NCI-H2081 treated with DMSO at 0.1 percent for 48 hours (cell line): ENCODE measurements around the gene EVI5L.
"Not testable (repeated sequence)": the region's sequence is repeated elsewhere in the genome, so short reads cannot be mapped to it uniquely, and the experiment has no call there.

Experiments used
- DNase-seq: peaks from one replicate; lab custom pipeline; 2025; lab: John Stamatoyannopoulos, UW

Gene EVI5L

DNA sequence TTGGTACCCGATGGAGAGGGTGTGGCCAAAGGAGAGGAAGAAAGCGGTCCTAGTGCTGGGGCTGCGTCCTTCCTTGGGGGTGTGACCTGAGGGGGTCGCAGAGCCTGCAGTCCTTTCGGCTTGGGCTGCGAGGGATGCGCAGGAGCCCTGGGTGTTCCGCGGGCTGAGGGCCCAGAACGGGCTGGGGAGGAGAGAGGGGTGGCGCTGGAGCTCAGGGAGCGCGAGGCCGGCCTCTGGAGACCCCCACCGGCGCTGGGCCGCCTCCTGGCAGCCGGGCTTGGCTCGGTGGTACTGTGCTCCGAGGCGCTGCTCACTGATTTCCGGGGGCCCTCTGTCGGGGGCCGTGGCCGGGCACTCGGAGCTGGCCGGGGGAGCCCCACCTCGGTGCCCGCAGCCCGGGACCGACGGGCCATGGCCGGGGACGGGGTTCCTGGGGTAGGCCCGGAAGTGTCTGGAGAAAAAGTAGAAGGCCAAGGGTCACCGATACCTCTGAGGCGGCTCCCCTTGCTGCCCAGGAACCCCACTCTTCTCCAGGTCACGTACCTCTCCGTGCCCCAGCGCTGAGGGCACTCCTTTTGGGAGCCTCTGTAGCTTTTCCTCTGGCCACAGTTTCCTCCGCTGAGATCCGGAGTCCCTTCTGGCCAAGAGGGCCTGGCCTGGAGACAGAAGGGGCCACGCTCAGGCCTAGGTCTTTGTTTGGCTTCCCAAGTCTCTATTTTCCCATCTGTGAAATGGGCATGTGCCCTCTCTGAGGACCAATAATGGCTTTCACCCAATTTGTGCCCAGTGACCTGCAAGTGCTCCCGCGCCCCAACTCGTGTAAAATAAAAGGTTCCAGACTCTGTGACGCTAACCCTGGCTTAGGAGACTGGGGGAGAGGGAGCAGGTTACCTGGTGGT is 42.5 kb downstream of the EVI5L start:
- no peak for DNase-seq

DNA sequence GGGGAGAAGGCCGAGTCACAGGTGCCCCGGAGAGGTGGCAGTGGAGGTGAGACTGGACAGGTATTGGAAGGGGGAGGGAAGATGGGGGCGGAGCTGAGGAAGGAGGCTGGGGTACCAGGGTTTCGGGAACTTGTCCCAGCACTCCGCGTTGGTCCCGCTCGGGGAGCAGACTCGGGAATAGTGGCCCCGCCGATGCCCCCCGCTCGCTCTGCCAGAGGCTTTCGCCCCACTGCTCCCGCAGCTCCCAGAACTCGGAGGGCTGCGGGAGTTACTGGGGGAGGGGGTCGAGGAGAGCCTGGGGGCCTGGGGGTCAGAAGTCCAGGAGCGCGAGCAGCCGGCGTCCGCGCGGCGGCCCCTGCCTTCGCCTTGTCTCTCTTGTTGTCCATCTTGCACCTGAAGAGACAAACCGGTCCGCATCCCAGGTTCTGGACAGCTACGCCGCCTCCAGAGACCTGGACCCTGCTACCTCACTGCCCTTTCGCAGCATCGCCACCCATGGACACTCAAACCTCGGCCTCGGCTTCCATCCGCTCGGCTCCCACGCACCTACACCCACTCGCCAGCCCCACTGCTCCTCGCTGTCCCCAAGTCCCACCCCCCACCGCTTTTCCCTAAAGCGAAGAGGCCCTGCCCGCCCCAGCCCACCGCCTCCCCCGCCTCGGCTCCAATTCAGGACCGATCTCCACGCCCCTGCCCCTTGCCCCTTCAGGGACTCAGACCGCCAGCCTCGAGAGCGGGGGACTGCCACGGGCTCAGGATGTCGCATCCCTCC is 43.5 kb downstream of the EVI5L start:
- DNase-seq: no peak

DNA sequence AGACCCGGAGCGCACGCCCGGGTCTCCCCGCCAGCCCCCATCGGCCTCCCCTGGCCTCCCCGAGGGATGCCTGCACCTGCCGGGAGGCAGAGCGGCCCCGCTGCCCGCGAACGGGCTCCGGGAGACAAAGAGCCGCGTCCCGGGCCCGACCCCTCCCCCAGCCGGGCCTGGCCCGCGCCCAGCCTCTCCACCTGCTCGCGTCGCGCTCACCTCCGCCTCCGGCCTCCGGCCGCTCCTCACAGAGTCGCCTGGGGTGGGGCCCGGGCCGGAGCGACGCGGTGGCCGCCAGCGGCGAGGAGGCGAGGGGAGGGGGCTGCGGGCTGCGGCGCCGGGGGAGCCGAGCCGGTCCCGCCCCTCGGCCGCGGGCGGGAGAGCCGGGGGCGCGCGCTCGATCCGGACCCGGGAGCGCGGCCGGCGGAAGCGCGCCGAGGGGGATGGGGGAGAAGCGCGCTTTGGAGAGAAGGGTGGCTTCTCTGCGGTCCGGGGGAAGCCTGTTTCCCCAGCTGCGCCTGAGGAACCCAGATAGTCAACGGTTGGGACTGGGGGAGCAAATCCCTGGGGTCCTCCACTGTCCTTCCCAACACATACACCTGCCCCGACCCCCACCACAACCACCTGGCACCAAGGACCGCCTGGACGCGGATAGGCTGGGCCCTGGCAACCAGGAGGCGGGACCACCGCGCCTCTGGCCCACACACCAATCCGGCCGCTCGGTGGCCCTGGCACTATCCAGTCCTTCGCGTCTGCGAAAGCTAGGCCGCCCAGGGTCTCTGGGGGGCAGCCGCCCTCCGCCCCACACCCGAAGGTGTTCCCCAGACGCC is 44.3 kb downstream of the EVI5L start, which contains the start of gene PRR36:
PRR36 (minus strand) TSS at position 315 of the 821 bp plus-strand sequence. CDS start 701 bp downstream, outside the sequence.
- peak; percentile 42 for DNase-seq

DNA sequence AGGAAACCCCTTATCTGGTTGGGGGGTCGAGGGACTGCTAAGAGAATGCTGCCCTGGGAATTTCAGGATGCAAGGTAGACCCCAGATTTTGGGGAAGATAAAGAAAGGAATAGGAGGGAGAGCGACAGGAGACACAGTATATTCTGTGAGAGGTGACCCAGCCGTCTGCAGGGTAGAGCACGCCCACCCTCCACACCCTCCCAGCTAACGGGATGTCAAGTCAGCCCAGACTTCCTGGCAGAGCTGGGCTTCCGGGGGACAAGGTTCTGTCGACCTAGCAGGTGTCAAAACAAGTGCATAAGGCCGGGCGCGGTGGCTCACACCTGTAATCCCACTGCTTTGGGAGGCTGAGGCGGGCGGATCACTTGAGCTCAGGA is 44.9 kb downstream of the EVI5L start:
- no peak for DNase-seq

DNA sequence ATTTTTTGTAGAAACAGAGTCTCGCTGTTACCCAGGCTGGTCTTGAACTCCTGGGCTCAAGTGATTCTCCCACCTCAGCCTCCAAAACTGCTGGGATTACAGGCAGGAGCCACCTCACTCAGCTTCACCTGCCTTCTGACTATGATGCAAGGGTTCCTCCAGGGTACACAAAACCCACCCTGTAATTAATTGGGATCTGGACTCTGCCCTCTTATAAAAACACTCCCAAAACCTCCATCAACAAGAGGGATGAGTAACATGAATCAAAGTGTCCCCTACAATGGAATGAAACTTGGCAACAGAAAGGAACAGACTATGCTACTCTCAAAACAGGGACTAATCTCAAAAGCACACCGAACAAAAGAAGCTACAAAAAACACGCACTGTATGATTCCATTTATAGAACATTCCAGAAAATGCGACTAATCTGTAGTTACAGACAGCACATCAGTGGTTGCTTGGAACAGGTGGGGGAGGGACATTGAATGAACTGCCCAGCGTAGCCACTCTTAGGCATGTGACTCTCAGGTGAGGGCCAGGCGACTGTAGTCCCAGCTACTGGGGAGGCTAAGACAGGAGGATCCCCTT is 47.3 kb downstream of the EVI5L start:
- DNase-seq: no peak

DNA sequence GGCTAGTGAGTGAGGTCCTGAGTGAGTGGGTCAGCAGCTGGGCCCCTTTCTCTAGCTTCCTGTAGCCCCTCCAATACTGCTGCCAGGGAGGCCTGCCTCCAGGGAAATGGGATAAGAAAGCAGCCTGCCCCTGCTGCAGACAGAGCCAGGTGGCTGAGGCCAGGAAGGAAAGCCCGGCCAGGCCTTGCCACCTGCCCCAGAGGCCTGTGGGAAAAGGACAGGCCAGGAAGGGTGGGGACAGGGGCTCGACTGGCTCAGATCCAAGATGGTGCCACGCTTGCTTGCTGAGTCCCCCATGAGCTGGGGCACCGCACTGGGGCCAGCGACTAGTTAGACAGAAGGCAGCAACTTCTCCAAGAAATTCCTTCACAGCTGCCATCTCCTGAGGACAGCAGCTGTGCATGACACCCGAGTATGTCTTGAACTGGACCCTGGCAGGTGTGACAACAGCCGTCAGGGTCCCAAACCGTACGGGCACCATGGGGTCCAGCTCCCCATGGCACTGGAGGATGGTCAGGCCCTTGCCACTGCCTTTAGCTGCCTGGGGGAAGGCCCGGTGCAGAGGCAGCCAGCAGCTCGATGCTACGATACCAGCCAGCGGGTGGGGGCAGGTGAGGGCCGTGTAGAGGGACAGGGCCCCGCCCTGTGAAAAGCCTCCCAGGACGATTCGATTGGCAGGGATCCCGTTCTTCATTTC is 49.2 kb downstream of the EVI5L start:
- DNase-seq: no peak

DNA sequence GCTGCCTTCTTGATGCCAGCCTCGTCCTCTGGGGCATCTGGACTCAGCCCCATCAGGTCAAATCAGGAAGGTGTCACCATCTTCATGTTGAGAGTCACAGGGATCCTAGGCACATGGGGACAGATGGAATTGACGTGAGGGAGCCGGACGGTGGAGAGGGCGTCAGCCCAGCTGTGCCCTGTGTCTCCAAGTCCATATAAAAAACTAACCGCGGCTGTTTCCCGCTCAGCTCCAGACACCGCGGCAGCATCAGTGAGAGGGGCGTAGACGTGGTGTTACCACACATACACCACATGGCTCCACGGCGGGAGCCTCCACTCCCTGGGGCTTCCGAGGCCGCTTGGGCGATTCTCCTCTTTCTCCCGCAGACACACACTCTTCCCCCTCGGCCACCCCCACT is 49.8 kb downstream of the EVI5L start:
- no peak for DNase-seq

DNA sequence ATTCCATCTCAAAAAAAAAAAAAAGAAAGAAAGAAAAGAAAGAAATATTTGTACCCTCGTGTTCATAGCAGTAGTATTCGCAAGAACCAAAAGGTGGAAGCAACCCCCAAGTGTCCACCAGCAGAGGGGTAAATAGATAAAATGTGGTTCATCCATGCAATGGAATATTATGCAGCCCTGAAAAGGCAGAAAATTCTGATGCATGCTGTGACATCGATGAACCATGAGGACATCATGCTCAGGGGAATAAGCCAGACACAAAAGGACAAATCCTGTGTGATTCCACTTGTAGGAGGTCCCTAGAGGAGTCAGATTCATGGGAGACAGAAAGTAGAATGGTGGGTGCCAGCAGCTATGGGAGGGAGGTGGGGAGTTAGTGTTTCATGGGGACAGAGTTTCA is 51.9 kb downstream of the EVI5L start:
- DNase-seq: no peak

DNA sequence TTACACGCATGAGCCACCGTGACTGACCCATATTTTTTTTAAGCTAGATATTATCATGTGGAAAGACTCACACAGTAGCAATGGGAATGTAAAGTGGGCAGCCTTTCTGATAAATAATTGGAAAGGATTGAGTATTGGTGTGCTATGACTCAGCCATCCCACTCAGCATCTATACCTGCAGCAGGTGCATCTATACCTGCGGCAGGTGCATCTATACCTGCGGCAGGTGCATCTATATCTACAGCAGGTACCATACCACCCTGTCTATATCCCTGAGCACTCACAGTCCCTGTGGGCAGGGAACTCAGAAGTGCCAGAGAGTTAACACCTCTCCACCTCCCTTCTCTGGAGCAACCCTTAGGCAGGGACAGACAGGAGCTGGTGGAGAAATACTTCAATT is 53.1 kb downstream of the EVI5L start:
- no peak for DNase-seq

DNA sequence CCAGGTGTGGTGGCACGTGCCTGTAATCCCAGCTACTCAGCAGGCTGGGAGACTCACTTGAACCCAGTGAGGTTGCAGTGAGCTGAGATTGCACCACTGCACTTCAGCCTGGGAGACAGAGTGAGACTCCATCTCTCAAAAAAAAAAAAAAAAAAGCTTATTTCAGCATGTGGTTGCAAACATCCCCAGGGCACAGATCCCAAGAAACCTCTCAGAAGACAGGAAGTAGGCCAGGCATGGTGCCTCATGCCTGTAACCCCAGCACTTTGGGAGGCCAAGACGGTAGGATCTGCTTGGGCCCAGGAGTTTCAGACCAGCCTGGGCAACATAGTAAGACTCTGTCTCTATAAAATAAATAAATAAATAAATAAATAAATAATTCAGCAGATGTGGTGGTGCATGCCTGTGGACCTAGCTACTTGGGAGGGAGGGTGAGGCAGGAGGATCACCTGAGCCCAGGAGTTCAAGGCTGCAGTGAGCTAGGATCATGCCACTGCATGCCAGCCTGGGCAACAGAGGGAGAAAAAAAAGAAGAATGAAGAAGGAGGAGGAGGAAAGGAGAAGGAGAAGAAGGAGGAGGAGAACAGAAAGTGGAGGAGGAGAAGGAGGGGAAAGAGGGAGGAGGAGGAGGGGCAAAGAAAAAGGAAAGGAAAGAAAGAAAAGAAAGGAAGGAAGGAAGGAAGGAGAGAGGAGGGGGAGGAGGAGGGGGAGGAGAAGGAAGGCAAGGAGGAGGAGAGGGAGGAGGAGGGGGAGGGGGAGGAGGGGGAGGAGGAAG is 54.0 kb downstream of the EVI5L start:
- DNase-seq: no peak

DNA sequence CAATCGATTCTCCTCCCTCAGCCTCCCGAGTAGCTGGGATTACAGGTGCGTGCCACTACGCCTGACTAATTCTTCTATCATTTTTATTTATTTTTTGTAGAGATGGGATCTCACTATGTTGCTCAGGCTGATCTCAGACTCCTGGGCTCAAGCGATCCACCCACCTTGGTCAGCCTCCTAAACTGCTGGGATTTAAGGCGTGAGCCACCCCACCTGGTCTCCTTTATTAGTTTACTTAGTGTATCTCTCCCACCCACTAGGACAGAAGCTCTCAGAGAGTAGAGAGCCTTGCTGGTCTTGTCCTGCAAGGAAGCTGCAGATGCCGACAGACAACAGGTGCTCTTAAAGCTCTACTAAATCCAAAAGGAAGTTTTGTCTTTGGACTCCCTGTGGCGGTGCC is 55.8 kb downstream of the EVI5L start:
- no peak for DNase-seq

DNA sequence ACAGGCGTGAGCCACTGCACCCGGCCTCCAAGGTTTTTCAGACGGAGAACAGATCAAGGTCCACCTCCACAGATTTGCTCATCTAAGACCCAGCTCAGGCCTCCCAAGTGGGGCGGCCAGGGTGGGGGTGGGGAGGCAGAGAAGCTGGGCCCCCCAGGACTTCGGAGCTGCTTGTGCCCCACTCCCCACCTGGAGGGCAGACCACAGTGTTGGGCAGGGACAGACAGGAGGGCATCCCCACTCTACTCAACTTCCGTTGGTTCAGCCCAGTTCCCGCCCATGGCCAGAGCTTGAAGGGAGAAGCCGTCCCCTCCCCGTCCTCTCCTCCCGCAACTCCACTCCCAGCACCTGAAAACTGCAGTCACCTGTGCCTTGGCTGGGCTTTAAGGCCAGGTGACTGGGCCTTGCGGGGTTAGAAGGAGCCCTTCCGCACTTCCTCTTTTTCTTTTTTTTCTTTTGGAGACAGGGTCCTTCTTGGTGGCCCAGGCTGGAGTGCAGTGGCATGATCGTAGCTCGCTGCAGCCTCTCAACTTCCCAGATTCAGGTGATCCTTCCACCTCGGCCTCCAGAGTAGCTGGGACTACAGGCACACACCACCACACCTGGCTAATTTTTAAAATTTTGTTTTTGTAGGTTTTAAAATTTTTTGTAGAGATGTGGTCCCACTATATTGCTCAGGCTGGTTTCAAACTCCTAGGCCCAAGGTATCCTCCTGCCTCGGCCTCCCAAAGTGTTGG is 57.6 kb downstream of the EVI5L start:
- DNase-seq: no peak

DNA sequence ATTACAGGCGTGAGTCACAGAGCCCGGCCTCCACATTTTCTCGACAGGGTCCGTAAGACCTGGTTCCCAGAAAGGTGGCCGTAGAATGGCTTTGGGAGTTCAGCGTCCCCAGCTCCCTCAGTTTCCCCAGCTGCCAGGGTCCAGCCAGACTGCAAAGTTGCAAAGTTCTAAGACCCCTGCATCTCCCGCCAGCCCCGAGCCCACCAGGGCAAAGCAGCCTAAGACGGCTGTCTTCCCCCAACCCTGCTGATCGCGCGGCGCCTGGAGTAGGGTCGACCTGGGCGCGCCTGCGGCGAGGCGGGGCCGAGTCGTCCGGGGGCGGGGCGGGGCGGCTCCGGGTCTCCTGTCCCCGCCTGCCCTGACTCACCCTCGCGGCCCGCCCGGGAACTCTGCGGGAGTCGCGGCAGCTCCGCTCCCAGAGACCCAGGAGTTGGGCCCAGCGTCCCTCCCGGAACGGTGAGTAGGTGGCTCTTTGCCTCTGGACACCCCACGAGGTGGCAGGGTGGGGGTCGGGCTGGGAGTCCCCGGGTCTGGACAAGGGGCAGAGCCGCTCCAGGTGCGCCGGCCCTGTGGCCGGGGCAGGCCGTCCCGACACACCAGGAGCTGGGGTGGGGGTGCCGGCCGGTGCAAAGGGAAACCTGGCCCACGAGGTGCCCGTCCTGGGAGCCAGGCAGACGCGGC is 58.3 kb downstream of the EVI5L start, which contains the start of gene LRRC8E:
LRRC8E (plus strand) TSS at position 366 of the 681 bp plus-strand sequence. CDS start 7,094 bp downstream, outside the sequence.
- DNase-seq: no peak

DNA sequence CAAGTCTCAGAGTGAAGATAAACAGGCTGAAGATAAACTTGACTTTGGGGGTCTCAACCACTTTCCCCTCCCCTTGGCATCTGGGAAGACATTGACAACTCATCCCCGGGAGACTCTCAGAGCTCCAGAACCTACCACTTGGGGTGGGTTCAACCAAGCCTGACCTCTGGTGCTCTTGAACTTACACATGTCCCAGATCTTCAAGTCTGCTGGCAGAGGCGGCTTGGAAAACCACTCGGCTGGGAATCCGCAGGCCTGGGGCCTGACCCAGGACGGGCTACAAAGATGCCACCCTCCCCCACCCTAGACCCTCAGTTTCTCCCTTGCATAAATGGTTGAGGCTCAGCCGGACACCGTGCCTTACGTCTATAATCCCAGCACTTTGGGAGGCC is 58.8 kb downstream of the EVI5L start:
- DNase-seq: no peak

DNA sequence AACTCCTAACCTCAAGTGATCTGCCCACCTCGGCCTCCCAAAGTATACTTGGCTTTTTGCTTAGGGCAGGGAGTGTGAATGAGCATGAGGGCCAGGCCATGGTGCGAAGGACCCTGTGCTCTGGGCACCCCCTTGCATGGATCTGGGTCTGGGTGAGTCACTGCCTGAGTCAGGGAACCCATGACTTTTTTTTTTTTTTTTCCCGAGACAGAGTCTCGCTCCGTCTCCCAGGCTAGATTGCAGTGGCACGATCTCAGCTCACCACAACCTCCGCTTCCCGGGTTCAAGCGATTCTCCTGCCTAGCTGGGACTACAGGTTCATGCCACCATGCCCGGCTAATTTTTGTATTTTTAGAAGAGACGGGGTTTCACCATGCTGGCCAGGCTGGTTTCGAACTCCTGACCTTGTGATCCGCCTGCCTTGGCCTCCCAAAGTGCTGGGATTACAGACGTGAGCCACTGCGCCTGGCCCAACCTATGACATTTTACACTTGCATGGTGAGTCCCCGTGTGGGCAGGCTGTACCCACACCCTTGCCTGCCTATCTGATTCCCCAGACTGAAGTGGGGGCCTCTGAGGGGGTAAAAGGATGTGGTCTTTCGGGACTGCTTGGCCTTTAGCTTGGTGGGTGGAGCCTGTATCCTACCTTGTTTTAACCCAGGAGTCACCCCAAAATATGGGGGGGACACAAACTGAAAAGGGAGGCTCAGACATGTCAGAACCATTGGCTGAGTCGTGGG is 63.5 kb downstream of the EVI5L start:
- not testable (repeated sequence) for DNase-seq

DNA sequence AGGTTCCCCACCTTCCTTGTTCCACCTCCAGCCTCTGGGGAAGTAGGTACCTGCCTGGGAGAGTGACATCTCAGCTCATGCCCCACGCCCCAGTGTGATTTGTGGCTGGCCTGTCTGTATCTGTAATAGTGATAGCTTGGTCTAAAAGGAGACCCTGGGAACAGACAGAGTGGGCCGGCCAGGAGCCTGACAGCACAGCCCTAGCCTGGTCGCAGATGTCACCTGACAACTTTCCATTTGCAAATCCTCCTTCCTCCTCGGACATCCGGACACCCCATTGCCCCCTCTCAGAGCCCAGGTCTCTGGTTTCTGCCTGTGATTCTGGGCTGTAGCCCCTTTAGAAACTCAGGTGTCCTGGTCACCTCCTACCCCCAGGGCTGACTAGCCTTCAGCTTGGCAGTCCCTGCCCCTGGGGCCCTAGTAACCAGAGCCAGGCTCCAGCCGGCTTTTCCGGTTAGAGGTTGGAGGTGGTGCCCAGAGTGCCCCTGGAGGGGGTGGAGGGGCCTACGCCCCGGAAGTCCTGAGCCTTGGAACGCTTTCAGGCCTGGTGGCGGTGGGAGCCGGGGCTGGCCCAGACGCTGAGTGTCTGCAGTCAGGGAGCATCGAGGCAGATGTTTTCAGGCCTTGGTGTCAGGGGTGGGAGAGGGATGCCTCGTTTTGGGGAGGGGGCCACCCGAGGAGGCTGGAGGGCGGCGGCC is 64.7 kb downstream of the EVI5L start:
- no peak for DNase-seq

DNA sequence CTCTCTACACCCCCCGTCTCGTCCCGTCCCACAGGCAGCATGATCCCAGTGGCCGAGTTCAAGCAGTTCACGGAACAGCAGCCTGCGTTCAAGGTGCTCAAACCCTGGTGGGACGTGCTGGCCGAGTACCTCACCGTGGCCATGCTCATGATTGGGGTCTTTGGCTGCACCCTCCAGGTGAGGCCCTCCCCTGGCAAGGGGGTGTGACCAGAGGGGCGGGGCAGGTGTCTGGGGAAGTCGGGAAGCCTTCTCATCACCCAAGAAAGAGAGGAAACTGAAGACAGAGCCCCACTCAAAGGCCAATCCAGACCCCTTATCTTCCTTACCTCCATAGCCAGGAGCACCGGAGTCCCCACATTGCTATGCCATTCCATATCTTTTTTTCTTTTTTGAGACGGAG is 65.5 kb downstream of the EVI5L start:
- no peak for DNase-seq

DNA sequence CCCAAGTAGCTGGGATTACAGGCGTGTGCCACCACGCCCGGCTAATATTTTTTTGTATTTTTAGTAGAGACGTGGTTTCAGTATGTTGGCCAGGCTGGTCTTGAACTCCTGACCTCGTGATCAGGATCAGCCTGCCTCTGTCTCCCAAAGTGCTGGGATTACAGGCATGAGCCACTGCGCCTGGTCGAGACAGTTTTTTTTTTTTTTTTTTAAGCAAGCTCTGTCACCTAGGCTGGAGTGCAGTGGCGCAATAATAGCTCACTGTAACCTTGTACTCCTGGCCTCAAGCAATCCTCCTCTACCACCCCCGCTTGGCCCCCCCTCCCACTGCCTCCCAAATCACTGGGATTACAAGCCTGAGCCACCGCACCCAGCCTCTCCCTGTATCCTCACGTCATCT is 67.3 kb downstream of the EVI5L start:
- DNase-seq: no peak
